Keratinocyte (primary cell): ENCODE data around the gene C22orf31. TPM values are rescaled to one million over a fixed set of nuclear protein-coding genes. Genes with fewer than 3 reads are reported as not detected.

ENCODE experiments used
- DNase-seq: peaks from one replicate; pipeline ENCODE4 v3.0.0-alpha.2; 2011; ENCODE audit warnings: low read depth, missing footprints, low spot score
- FAIRE-seq: peaks from 2 replicates; lab custom pipeline; 2011; peaks lifted over from hg19 to GRCh38; lab: Jason Lieb, UNC
- H2AFZ ChIP-seq: 2 replicates; pipeline ENCODE4 v1.6.0; 2012; ENCODE audit warnings: low read length, control low read depth, inconsistent platforms; ENCODE audit not compliant: control insufficient read depth
- H3K27ac ChIP-seq: 2 replicates; pipeline ENCODE4 v1.5.1; 2011; ENCODE audit warnings: low read length; ENCODE audit not compliant: control insufficient read depth, insufficient read depth
- H3K27me3 ChIP-seq: 3 replicates; pipeline ENCODE4 v1.6.0; 2011; ENCODE audit warnings: low read length; ENCODE audit not compliant: control insufficient read depth, insufficient read depth; ENCODE audit errors: extremely low read depth
- H3K36me3 ChIP-seq, 2 experiments: 2 replicates in 1 of 2; 3 replicates in 1 of 2; pipeline ENCODE4 v1.5.1; 2011; ENCODE audit warnings: low read length in 2 of 2, mild to moderate bottlenecking in 1 of 2; ENCODE audit not compliant: control insufficient read depth in 2 of 2, insufficient read depth in 2 of 2; ENCODE audit errors: extremely low read depth in 1 of 2
- H3K4me1 ChIP-seq: 3 replicates; pipeline ENCODE4 v1.5.1; 2011; ENCODE audit warnings: low read length; ENCODE audit not compliant: control insufficient read depth, insufficient read depth; ENCODE audit errors: extremely low read depth
- H3K4me2 ChIP-seq: 3 replicates; pipeline ENCODE4 v1.6.0; 2011; ENCODE audit warnings: low read depth, low read length; ENCODE audit not compliant: control insufficient read depth, insufficient read depth; ENCODE audit errors: extremely low read depth
- H3K4me3 ChIP-seq, 3 experiments: fragments of 200-600 bp in 1 of 3; sonication (generic) in 1 of 3; 2 replicates in 2 of 3; 3 replicates in 1 of 3; pipeline ENCODE4 v1.5.1; 2011 to 2016; ENCODE audit warnings: low read length in 3 of 3, mild to moderate bottlenecking in 3 of 3, control low read depth in 2 of 3, inconsistent platforms in 1 of 3, low read depth in 1 of 3, mixed read lengths in 1 of 3, mixed run types in 1 of 3, moderate library complexity in 1 of 3; ENCODE audit not compliant: control insufficient read depth in 2 of 3, insufficient read depth in 2 of 3; ENCODE audit errors: extremely low read depth in 1 of 3
- H3K79me2 ChIP-seq: 2 replicates; pipeline ENCODE4 v1.6.0; 2012; ENCODE audit warnings: low read length; ENCODE audit not compliant: control insufficient read depth, insufficient read depth
- H3K9ac ChIP-seq: 3 replicates; pipeline ENCODE4 v1.6.0; 2011; ENCODE audit warnings: low read length; ENCODE audit not compliant: control insufficient read depth, insufficient read depth; ENCODE audit errors: extremely low read depth
- H3K9me1 ChIP-seq: 3 replicates; pipeline ENCODE4 v1.6.0; 2011; ENCODE audit warnings: low read length; ENCODE audit not compliant: control insufficient read depth, insufficient read depth; ENCODE audit errors: extremely low read depth
- H3K9me3 ChIP-seq: 2 replicates; pipeline ENCODE4 v1.5.1; 2012; ENCODE audit warnings: low read depth, low read length; ENCODE audit not compliant: control insufficient read depth
- H4K20me1 ChIP-seq: 3 replicates; pipeline ENCODE4 v1.6.0; 2011; ENCODE audit warnings: low read length; ENCODE audit not compliant: control insufficient read depth, insufficient read depth; ENCODE audit errors: extremely low read depth
- CTCF ChIP-seq, 3 experiments: IDR thresholded peaks in 1 of 3; conservative IDR thresholded peaks in 1 of 3; optimal IDR thresholded peaks in 1 of 3; 2 replicates in 2 of 3; 3 replicates in 1 of 3; pipeline versions ENCODE3 to v1.5.1; 2011; ENCODE audit warnings: low read length in 3 of 3, mild to moderate bottlenecking in 3 of 3, moderate library complexity in 2 of 3, control low read depth in 1 of 3, inconsistent platforms in 1 of 3; ENCODE audit not compliant: insufficient read depth in 2 of 3; ENCODE audit errors: extremely low read depth in 1 of 3
- EZH2 ChIP-seq: IDR thresholded peaks from one replicate; pipeline ENCODE4 v1.6.1; 2012; ENCODE audit warnings: inconsistent platforms, mild to moderate bottlenecking, low read length, moderate library complexity
- dilution Hi-C: fragments of 300-500 bp; cut with MboI; formaldehyde crosslinking; loops from one replicate; pipeline ENCODE4 v1.7.0; 2020; ENCODE audit warnings: low sequenced_read_pairs; ENCODE audit not compliant: extremely low pct_ligation_motif_present
- polyA plus RNA-seq, 5 experiments: library from polyadenylated mRNA; depleted of rRNA in 3 of 5; stranded (reverse) in 3 of 5; stranded (forward) in 1 of 5; unstranded in 1 of 5; fragments of >200 nt; gene quantifications; 1 replicate in 1 of 5; 2 replicates in 3 of 5; 3 replicates in 1 of 5; pipeline versions ENCODE4 v1.2.1 to v1.2.3, GENCODE V29; 2011 to 2012; ENCODE audit warnings: missing spikeins in 2 of 5, low read depth in 1 of 5, low replicate concordance in 1 of 5

The C22orf31 gene
- polyA plus RNA-seq, 1 donor (not counting 4 experiments of a cell fraction or from before 2014, with no cell fraction given), result not detected

GRCh38 chr22:29090039-29090438 is 28.4 kb upstream of the C22orf31 start:
- no peaks in the 10 kb centered on the region for H3K9me1 ChIP-seq
- H3K27ac ChIP-seq, result no peak overlapping the region
- no peaks in the 10 kb centered on the region for H3K27me3 ChIP-seq
- H4K20me1 ChIP-seq, result no peaks in the 10 kb centered on the region
- DNase-seq (no peak), FAIRE-seq (no peak)
- no peak overlapping the region for H3K4me3 ChIP-seq
- H3K9ac ChIP-seq, result no peak overlapping the region
- no peak overlapping the region for H2AFZ ChIP-seq
- dilution Hi-C loops, result no loop called here
- no peaks in the 10 kb centered on the region for H3K79me2 ChIP-seq
- H3K4me2 ChIP-seq, result no peak overlapping the region
- H3K9me3 ChIP-seq, result no peaks in the 10 kb centered on the region
- TF ChIP-seq EZH2 (no peak), CTCF (optimal IDR thresholded peaks at IDR 0.05 in 1 of 3, IDR thresholded peaks at IDR 0.05 in 1 of 3, conservative IDR thresholded peaks at IDR 0.05 in 1 of 3; ENCODE audit: extremely low read depth in 1 of 3, insufficient read depth in 2 of 3, low read length in 3 of 3) (no peak)
- H3K4me1 ChIP-seq, result peaks cover 2% of the 10 kb centered on the region
- H3K36me3 ChIP-seq, result no peaks in the 10 kb centered on the region

GRCh38 chr22:29089507-29089906 is 27.9 kb upstream of the C22orf31 start:
- Histone ChIP-seq H3K27ac (no peak overlapping the region), H3K9me3 (no peaks in the 10 kb centered on the region), H3K4me3 (no peak overlapping the region), H2AFZ (no peak overlapping the region), H3K4me1 (peaks cover 2% of the 10 kb centered on the region), H3K27me3 (no peaks in the 10 kb centered on the region), H3K36me3 (no peaks in the 10 kb centered on the region), H3K9ac (no peak overlapping the region), H3K4me2 (no peak overlapping the region), H4K20me1 (no peaks in the 10 kb centered on the region), H3K9me1 (no peaks in the 10 kb centered on the region), H3K79me2 (no peaks in the 10 kb centered on the region)
- no peak for DNase-seq
- no peak for FAIRE-seq
- dilution Hi-C loops, result no loop called here
- TF ChIP-seq EZH2 (no peak), CTCF (optimal IDR thresholded peaks at IDR 0.05 in 1 of 3, IDR thresholded peaks at IDR 0.05 in 1 of 3, conservative IDR thresholded peaks at IDR 0.05 in 1 of 3; ENCODE audit: extremely low read depth in 1 of 3, insufficient read depth in 2 of 3, low read length in 3 of 3) (no peak)
